BLaER1 treated with 17β-estradiol and CSF1 and Interleukin-3, amounts not matched to agents 10 nM and 100 nM (cell line): ENCODE results near the gene CRAMP1.

Experiments
- H3K27ac ChIP-seq, 11 experiments: shearing (Covaris generic); formaldehyde crosslinking; 2 replicates each; pipeline ENCODE4 v1.8.1; 2022
- H3K27me3 ChIP-seq, 11 experiments: shearing (Covaris generic); formaldehyde crosslinking; 2 replicates each; pipeline ENCODE4 v1.8.1; 2022
- H3K36me3 ChIP-seq, 11 experiments: shearing (Covaris generic); formaldehyde crosslinking; 2 replicates each; pipeline ENCODE4 v1.8.1; 2022
- H3K4me1 ChIP-seq, 10 experiments: shearing (Covaris generic); formaldehyde crosslinking; 2 replicates each; pipeline ENCODE4 v1.8.1; 2022
- H3K4me2 ChIP-seq, 11 experiments: shearing (Covaris generic); formaldehyde crosslinking; 2 replicates each; pipeline ENCODE4 v1.8.1; 2022
- H3K4me3 ChIP-seq, 10 experiments: shearing (Covaris generic); formaldehyde crosslinking; 2 replicates each; pipeline ENCODE4 v1.8.1; 2022
- H3K9ac ChIP-seq, 11 experiments: shearing (Covaris generic); formaldehyde crosslinking; 2 replicates each; pipeline ENCODE4 v1.8.1; 2022
- H3K9me3 ChIP-seq, 11 experiments: shearing (Covaris generic); formaldehyde crosslinking; replicated peaks in 1 of 11; 2 replicates each; pipeline ENCODE4 v1.8.1; 2022
- H4K20me1 ChIP-seq, 11 experiments: shearing (Covaris generic); formaldehyde crosslinking; 2 replicates each; pipeline ENCODE4 v1.8.1; 2022
- Cebpa-rat ChIP-seq, 11 experiments: shearing (Covaris generic); IDR thresholded peaks; 2 replicates each; pipeline ENCODE4 v1.8.1; 2022

CRAMP1 gene

DNA sequence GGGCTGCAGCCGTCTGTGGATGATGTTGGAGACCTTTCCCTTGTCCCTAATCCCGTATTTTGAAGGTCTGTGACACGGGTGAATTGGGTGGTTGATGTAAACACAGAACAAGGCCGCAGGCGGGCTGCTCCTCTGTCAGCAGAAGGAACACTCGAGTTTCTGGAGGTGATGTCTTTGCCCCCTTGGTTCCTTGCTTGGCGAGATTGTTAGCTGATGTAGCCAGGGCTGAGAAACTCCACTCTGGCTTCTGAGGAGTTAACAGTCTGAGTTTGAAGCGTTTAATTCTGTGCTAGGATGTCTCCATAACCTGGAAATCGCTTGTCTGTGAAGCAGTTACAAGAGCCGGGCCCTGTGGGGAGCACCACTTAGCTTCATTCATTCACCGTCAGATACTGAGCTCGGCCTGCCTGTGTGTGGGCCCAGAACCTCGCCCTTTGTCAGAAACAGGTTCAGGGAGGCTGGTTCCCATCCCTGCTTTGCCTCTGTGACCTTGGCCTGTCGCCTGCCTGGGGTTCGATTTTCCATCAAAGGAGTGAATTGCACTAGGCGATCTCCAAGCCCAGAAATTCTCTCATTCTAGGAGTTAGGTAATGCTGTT, 95.1 kb downstream of the CRAMP1 start:
- Histone ChIP-seq H3K9ac (peak overlapping the region; percentile 84 to 96 (median 91)), H3K4me2 (peak overlapping the region; percentile 85 to 99 (median 92)), H3K9me3 (no peaks in the 10 kb centered on the region), H3K36me3 (peaks cover 16 to 52% (median 31%) of the 10 kb centered on the region in 11 experiments; a peak in 21 of 22 replicates), H3K4me1 (peaks cover 49 to 62% (median 58%) of the 10 kb centered on the region in 10 experiments), H3K27ac (peak overlapping the region in 10 of 11 experiments; percentile 50 to 92 (median 84); a peak in 21 of 22 replicates), H4K20me1 (peaks cover 52 to 60% (median 54%) of the 10 kb centered on the region in 11 experiments), H3K4me3 (peak overlapping the region; percentile 68 to 98 (median 90)), H3K27me3 (no peaks in the 10 kb centered on the region)
- no peak for TF ChIP-seq Cebpa-rat (IDR thresholded peaks at IDR 0.05)

- Histone ChIP-seq H4K20me1 (peaks cover 61 to 69% (median 63%) of the 10 kb centered on the region in 11 experiments), H3K4me2 (peak overlapping the region; percentile 85 to 99 (median 92)), H3K27me3 (no peaks in the 10 kb centered on the region), H3K9me3 (no peaks in the 10 kb centered on the region), H3K4me3 (peak overlapping the region in 9 of 10 experiments; percentile 80 to 98 (median 92); a peak in 17 of 20 replicates), H3K4me1 (peaks cover 58 to 72% (median 67%) of the 10 kb centered on the region in 10 experiments), H3K27ac (peak overlapping the region in 5 of 11 experiments; percentile 13 to 41 (median 19); a peak in 5 of 22 replicates), H3K36me3 (peaks cover 7 to 52% (median 28%) of the 10 kb centered on the region in 11 experiments; a peak in 19 of 22 replicates), H3K9ac (peak overlapping the region; percentile 84 to 96 (median 91); a peak in 20 of 22 replicates)
- TF ChIP-seq Cebpa-rat (IDR thresholded peaks at IDR 0.05), result no peak
Observed at GRCh38 chr16:1708083-1708767, 96.1 kb downstream of the CRAMP1 start.

DNA sequence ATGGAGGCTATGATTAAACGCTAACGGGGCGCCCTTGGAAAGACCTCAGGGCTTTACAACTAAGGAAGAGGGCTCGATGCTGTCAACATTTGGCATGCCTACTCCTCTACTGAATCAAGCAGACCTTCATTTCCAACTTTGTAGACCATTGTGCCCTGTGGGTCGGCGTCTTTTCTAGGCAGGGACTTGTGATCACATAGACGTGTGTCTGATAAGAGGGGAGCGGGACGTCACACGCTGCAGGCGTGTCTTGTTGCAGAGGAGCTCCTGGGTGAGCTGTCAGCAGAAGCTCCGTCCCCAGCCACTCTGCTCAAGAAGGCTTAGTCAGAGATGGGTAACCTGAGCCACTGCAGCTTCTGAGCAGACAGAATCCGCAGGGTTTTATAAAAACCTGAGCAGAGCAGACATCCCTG, 96.6 kb downstream of the CRAMP1 start:
- peaks cover 66 to 75% (median 69%) of the 10 kb centered on the region in 11 experiments for H4K20me1 ChIP-seq
- no peaks in the 10 kb centered on the region for H3K27me3 ChIP-seq
- peak overlapping the region in 10 of 11 experiments; percentile 6 to 96 (median 90); a peak in 12 of 22 replicates for H3K9ac ChIP-seq
- 0 out of 22 replicates have a peak overlapping the region, but pooled peaks of 1 of the 11 experiments have one; percentile 9 for H3K27ac ChIP-seq
- peak overlapping the region; percentile 85 to 99 (median 92); a peak in 21 of 22 replicates for H3K4me2 ChIP-seq
- H3K4me1 ChIP-seq, result peaks cover 63 to 77% (median 73%) of the 10 kb centered on the region in 10 experiments
- no peaks in the 10 kb centered on the region for H3K9me3 ChIP-seq
- no peak for TF ChIP-seq Cebpa-rat (IDR thresholded peaks at IDR 0.05)
- H3K36me3 ChIP-seq, result peaks cover 5 to 51% (median 27%) of the 10 kb centered on the region in 11 experiments; a peak in 18 of 22 replicates
- H3K4me3 ChIP-seq, result no peak overlapping the region

DNA sequence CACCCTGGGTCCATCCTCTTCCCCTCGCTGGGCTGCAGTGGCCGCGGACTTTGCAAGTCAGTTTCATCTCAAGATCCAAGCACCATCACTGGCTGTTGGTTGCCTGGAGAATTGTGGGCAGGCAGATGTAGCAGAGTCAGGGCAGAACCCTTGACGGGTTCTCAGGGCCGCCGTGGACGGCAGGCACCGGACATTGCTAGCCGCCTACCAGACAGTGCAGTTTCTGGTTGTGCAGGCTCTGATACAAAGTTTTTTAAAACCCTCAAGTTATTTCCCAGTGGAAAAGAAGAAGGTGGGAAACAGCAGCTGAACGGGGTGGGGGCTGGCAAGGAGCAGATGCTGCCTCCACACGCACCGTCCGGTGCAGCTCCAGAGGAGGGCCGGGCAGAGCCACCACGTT, 97.2 kb downstream of the CRAMP1 start:
- peak overlapping the region in 8 of 11 experiments; percentile 6 to 96 (median 88); a peak in 13 of 22 replicates for H3K9ac ChIP-seq
- 0 out of 22 replicates have a peak overlapping the region, but pooled peaks of 1 of the 11 experiments have one; percentile 9 for H3K27ac ChIP-seq
- no peak for TF ChIP-seq Cebpa-rat (IDR thresholded peaks at IDR 0.05)
- H4K20me1 ChIP-seq, result peaks cover 72 to 81% (median 75%) of the 10 kb centered on the region in 11 experiments
- no peaks in the 10 kb centered on the region for H3K27me3 ChIP-seq
- peak overlapping the region in 8 of 11 experiments; percentile 85 to 99 (median 94); a peak in 9 of 22 replicates for H3K4me2 ChIP-seq
- no peaks in the 10 kb centered on the region for H3K9me3 ChIP-seq
- no peak overlapping the region for H3K4me3 ChIP-seq
- H3K4me1 ChIP-seq, result peaks cover 66 to 83% (median 76%) of the 10 kb centered on the region in 10 experiments
- H3K36me3 ChIP-seq, result peaks cover 5 to 51% (median 27%) of the 10 kb centered on the region in 11 experiments; a peak in 18 of 22 replicates

DNA sequence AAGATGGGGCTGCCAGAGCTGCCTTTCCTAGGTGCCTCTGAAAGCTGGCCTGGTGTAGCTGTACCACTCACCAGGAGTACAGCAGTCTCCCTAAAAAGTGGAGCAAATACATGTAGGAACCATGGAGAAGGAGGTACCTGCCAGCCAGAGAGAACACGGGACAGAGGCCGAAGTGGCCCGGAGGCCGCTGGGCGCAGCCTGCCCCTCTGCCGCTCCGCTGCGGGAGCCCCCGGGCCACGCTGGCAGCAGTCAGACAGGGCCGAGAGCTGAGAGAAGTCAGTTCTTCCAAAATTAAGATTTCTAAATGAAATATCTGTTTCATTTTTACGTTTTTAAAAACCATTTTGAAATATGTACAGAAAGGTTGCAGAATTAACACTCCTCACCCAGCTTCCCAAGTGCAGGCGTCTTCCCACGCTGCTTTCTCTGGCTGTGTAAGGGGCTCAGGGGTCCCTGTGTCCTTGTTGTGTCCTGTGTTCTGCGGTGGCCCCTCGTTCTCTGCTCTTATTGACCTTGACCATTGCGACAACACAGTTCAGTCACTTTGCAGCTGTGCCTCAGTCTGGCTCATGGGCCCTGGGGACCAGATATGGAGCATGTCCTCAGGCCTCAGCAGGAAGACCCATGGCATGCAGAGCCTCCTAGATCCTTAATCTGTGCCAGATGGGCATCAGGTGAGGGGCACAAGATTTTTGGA, 98.8 kb downstream of the CRAMP1 start:
- peaks cover 75 to 97% (median 85%) of the 10 kb centered on the region in 11 experiments for H4K20me1 ChIP-seq
- H3K9ac ChIP-seq, result peak overlapping the region in 8 of 11 experiments; percentile 24 to 46 (median 40); a peak in 8 of 22 replicates
- no peak for TF ChIP-seq Cebpa-rat (IDR thresholded peaks at IDR 0.05)
- peaks cover 0 to 6% (median 0%) of the 10 kb centered on the region in 11 experiments; a peak in 1 of 22 replicates for H3K9me3 ChIP-seq
- no peak overlapping the region for H3K4me3 ChIP-seq
- H3K27ac ChIP-seq, result peak overlapping the region in 3 of 11 experiments; percentile 4 to 50 (median 44); a peak in 7 of 22 replicates
- H3K36me3 ChIP-seq, result peaks cover 16 to 64% (median 41%) of the 10 kb centered on the region in 11 experiments
- H3K27me3 ChIP-seq, result no peaks in the 10 kb centered on the region
- peaks cover 62 to 81% (median 73%) of the 10 kb centered on the region in 10 experiments for H3K4me1 ChIP-seq
- H3K4me2 ChIP-seq, result peak overlapping the region in 9 of 11 experiments; percentile 28 to 98 (median 44); a peak in 13 of 22 replicates

GRCh38 chr16:1712791-1713261, 100.7 kb downstream of the CRAMP1 start:
- no peaks in the 10 kb centered on the region for H3K27me3 ChIP-seq
- no peak overlapping the region for H3K4me3 ChIP-seq
- peaks cover 66 to 95% (median 75%) of the 10 kb centered on the region in 11 experiments for H4K20me1 ChIP-seq
- peak overlapping the region; percentile 43 to 90 (median 76) for H3K4me2 ChIP-seq
- H3K36me3 ChIP-seq, result peaks cover 20 to 72% (median 45%) of the 10 kb centered on the region in 11 experiments
- peak overlapping the region in 8 of 11 experiments; percentile 18 to 69 (median 56); a peak in 12 of 22 replicates for H3K27ac ChIP-seq
- H3K9me3 ChIP-seq, result peaks cover 0 to 6% (median 0%) of the 10 kb centered on the region in 11 experiments; a peak in 1 of 22 replicates
- peak overlapping the region in 10 of 11 experiments; percentile 16 to 64 (median 46); a peak in 14 of 22 replicates for H3K9ac ChIP-seq
- peaks cover 72 to 87% (median 76%) of the 10 kb centered on the region in 10 experiments for H3K4me1 ChIP-seq
- TF ChIP-seq Cebpa-rat (IDR thresholded peaks at IDR 0.05), result no peak

DNA sequence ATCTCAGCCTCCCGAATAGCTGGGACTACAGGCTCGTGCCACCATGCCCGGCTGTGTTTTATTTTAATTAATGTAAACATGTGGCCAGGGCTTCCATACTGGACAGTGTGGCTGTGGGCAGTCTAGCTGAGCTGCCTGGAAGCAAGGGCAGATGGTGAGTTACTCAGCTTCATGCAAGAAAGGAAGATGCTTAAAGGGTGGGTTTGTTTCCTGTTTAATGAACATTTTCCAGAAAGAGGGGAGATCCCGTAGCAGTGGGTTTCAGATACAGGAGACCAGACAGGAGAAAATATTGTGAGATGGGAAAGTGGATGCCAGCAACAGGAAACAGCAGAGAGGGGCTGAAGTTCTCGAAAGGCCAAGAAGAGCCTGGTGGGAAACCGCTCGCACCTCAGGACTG, 101.2 kb downstream of the CRAMP1 start:
- Histone ChIP-seq H4K20me1 (peaks cover 61 to 95% (median 70%) of the 10 kb centered on the region in 11 experiments), H3K27ac (peak overlapping the region in 8 of 11 experiments; percentile 1 to 69 (median 56); a peak in 13 of 22 replicates), H3K4me1 (peaks cover 69 to 87% (median 73%) of the 10 kb centered on the region in 10 experiments), H3K27me3 (no peaks in the 10 kb centered on the region), H3K4me3 (peak overlapping the region in 1 of 10 experiments; percentile 25; a peak in 1 of 20 replicates), H3K36me3 (peaks cover 19 to 68% (median 41%) of the 10 kb centered on the region in 11 experiments), H3K9ac (peak overlapping the region in 10 of 11 experiments; percentile 16 to 64 (median 48); a peak in 13 of 22 replicates), H3K9me3 (peaks cover 0 to 6% (median 0%) of the 10 kb centered on the region in 11 experiments; a peak in 1 of 22 replicates), H3K4me2 (peak overlapping the region; percentile 43 to 90 (median 76))
- TF ChIP-seq Cebpa-rat (IDR thresholded peaks at IDR 0.05), result no peak
